GM23338 (cell line): Measurements from ENCODE around the gene PRIMPOL. TPM values are rescaled to one million over a fixed set of nuclear protein-coding genes. Genes with fewer than 3 reads are reported as not detected.

Source experiments
- ATAC-seq: fragments of 200-7000 bp; cut with Tn5 transposase; 3 replicates; pipeline ENCODE4 v1.9.1; 2020
- DNase-seq: peaks from one replicate; pipeline ENCODE4 v3.0.0-alpha.2; 2015; ENCODE audit warnings: low spot score
- H2AFZ ChIP-seq: fragments of 200-600 bp; sonication (generic); 2 replicates; pipeline ENCODE4 v1.8.0; 2016; ENCODE audit warnings: antibody characterized with exemption, mild to moderate bottlenecking, moderate library complexity
- H3F3A ChIP-seq: fragments of 200-600 bp; sonication (generic); replicated peaks from 2 replicates; pipeline ENCODE4 v1.8.0; 2017; ENCODE audit warnings: antibody characterized with exemption, mixed run types, low read depth
- H3K27ac ChIP-seq: fragments of 200-600 bp; sonication (generic); 2 replicates; pipeline ENCODE4 v1.6.1; 2016; ENCODE audit warnings: low read depth
- H3K27me3 ChIP-seq: fragments of 200-600 bp; sonication (generic); 2 replicates; pipeline ENCODE4 v1.8.0; 2016; ENCODE audit warnings: mild to moderate bottlenecking, mixed run types, moderate library complexity; ENCODE audit not compliant: insufficient read depth
- H3K36me3 ChIP-seq: fragments of 200-600 bp; sonication (generic); 2 replicates; pipeline ENCODE4 v1.8.0; 2016; ENCODE audit warnings: mild to moderate bottlenecking; ENCODE audit not compliant: insufficient read depth
- H3K4me1 ChIP-seq: fragments of 200-600 bp; sonication (generic); 2 replicates; pipeline ENCODE4 v1.8.0; 2016; ENCODE audit warnings: mild to moderate bottlenecking, moderate library complexity; ENCODE audit not compliant: insufficient read depth
- H3K4me2 ChIP-seq: fragments of 200-600 bp; sonication (generic); 2 replicates; pipeline ENCODE4 v1.7.1; 2017; ENCODE audit warnings: mixed run types
- H3K4me3 ChIP-seq: fragments of 200-600 bp; sonication (generic); 2 replicates; pipeline ENCODE4 v1.6.1; 2016; ENCODE audit warnings: mixed run types
- H3K79me2 ChIP-seq: fragments of 200-600 bp; sonication (generic); replicated peaks from 2 replicates; pipeline ENCODE4 v1.8.0; 2017; ENCODE audit warnings: mild to moderate bottlenecking; ENCODE audit not compliant: insufficient read depth
- H3K9me2 ChIP-seq: fragments of 200-600 bp; sonication (generic); 2 replicates; pipeline ENCODE4 v1.8.0; 2017; ENCODE audit not compliant: insufficient read depth
- H4K20me1 ChIP-seq: fragments of 200-600 bp; sonication (generic); replicated peaks from 2 replicates; pipeline ENCODE4 v1.8.0; 2017; ENCODE audit warnings: mild to moderate bottlenecking; ENCODE audit not compliant: insufficient read depth
- H3K27ac Mint-ChIP-seq: 2 replicates; pipeline ENCODE4 v1.8.0; 2020; ENCODE audit warnings: inconsistent platforms, mild to moderate bottlenecking, moderate library complexity, mixed read lengths
- H3K27me3 Mint-ChIP-seq: 3 replicates; pipeline ENCODE4 v1.8.0; 2022; ENCODE audit warnings: low read depth, mild to moderate bottlenecking, moderate library complexity, mixed read lengths, inconsistent platforms; ENCODE audit not compliant: insufficient read depth, poor library complexity
- H3K36me3 Mint-ChIP-seq: 3 replicates; pipeline ENCODE4 v1.8.0; 2021; ENCODE audit warnings: low read depth, mild to moderate bottlenecking, inconsistent platforms, moderate library complexity, mixed read lengths
- H3K4me1 Mint-ChIP-seq: 3 replicates; pipeline ENCODE4 v1.8.0; 2020; ENCODE audit warnings: mild to moderate bottlenecking, inconsistent platforms, mixed read lengths
- H3K4me3 Mint-ChIP-seq: 3 replicates; pipeline ENCODE4 v1.8.0; 2021; ENCODE audit warnings: moderate library complexity, mild to moderate bottlenecking, inconsistent platforms, mixed read lengths
- H3K9me3 Mint-ChIP-seq: 3 replicates; pipeline ENCODE4 v1.8.0; 2020; ENCODE audit warnings: moderate library complexity, mild to moderate bottlenecking, inconsistent platforms, mixed read lengths
- CREB1 ChIP-seq: fragments of 250-450 bp; sonication (Bioruptor Pico); IDR thresholded peaks from 2 replicates; pipeline ENCODE4 v1.5.0; 2020; ENCODE audit warnings: low read depth, mild to moderate bottlenecking, moderate library complexity
- CTCF ChIP-seq, 2 experiments: fragments of 200-600 bp in 1 of 2; sonication (generic) in 1 of 2; conservative IDR thresholded peaks; 2 replicates each; pipeline versions ENCODE4 v1.5.1 to v1.6.1; 2016 to 2017; ENCODE audit warnings: antibody characterized with exemption in 2 of 2, low read depth in 2 of 2, mild to moderate bottlenecking in 2 of 2, moderate library complexity in 1 of 2
- ETS1 ChIP-seq: IDR thresholded peaks from 2 replicates; pipeline ENCODE4 v1.6.1; 2016; ENCODE audit warnings: antibody characterized with exemption
- EZH2 ChIP-seq: fragments of 200-600 bp; sonication (generic); IDR thresholded peaks from one replicate; pipeline ENCODE4 v1.8.0; 2017; ENCODE audit warnings: antibody characterized with exemption, mild to moderate bottlenecking, low read depth; ENCODE audit not compliant: unreplicated experiment
- EZH2phosphoT487 ChIP-seq: fragments of 200-600 bp; sonication (generic); IDR thresholded peaks from one replicate; pipeline ENCODE4 v1.8.1; 2018; ENCODE audit warnings: antibody characterized with exemption; ENCODE audit not compliant: unreplicated experiment
- JUNB ChIP-seq: IDR thresholded peaks from one replicate; pipeline ENCODE4 v1.6.1; 2016; ENCODE audit warnings: antibody characterized with exemption; ENCODE audit not compliant: unreplicated experiment
- NANOG ChIP-seq: IDR thresholded peaks from 2 replicates; pipeline ENCODE4 v1.6.1; 2016; ENCODE audit warnings: antibody characterized with exemption, borderline replicate concordance
- POLR2AphosphoS5 ChIP-seq: IDR thresholded peaks from 2 replicates; pipeline ENCODE4 v1.6.1; 2016; ENCODE audit warnings: antibody characterized with exemption, low read depth
- REST ChIP-seq: IDR thresholded peaks from one replicate; pipeline ENCODE4 v1.6.1; 2018; ENCODE audit warnings: antibody characterized with exemption; ENCODE audit not compliant: unreplicated experiment
- STAT1 ChIP-seq: IDR thresholded peaks from one replicate; pipeline ENCODE4 v1.6.1; 2016; ENCODE audit warnings: antibody characterized with exemption; ENCODE audit not compliant: unreplicated experiment
- ZNF114 ChIP-seq: fragments of 250-450 bp; sonication (Bioruptor Pico); IDR thresholded peaks from 2 replicates; pipeline ENCODE4 v1.5.0; 2020; ENCODE audit warnings: mild to moderate bottlenecking, moderate library complexity
- ZNF331 ChIP-seq: fragments of 250-450 bp; sonication (Bioruptor Pico); IDR thresholded peaks from 2 replicates; pipeline ENCODE4 v1.5.0; 2020; ENCODE audit warnings: low read depth, mild to moderate bottlenecking, moderate library complexity
- ZNF462 ChIP-seq: fragments of 250-450 bp; sonication (Bioruptor Pico); IDR thresholded peaks from 2 replicates; pipeline ENCODE4 v1.5.0; 2020; ENCODE audit warnings: mild to moderate bottlenecking, moderate library complexity
- polyA plus RNA-seq: library from polyadenylated mRNA; unstranded; fragments of >200 nt; fragmentation: Nextera tagmentation; extraction: Ambion mirVana; gene quantifications from 2 replicates; pipeline ENCODE4 v1.2.1, GENCODE V29; 2016
- total RNA-seq: library from RNA; depleted of rRNA; stranded (reverse); fragments of >200 nt; shearing (Covaris generic); gene quantifications from 2 replicates; pipeline ENCODE4 v1.2.3, GENCODE V29; 2014

Gene PRIMPOL
- total and polyA plus RNA-seq, 2 experiments from 2014 or later = 3.5 to 9.6 TPM

- TF ChIP-seq ZNF331 (CRISPR knock-in tag) = no peak
- TF ChIP-seq ZNF114 = no peak
Observed at GRCh38 chr4:184722798-184723197, 73.3 kb downstream of the PRIMPOL start (continued).

- no peaks in the 10 kb centered on the region for H3K9me2 ChIP-seq
- H3K79me2 ChIP-seq = peaks cover 100% of the 10 kb centered on the region
- Mint-ChIP-seq H3K27ac (0 out of 2 replicates have a peak overlapping the region, but pooled peaks have one; percentile 6), H3K9me3 (no peaks in the 10 kb centered on the region), H3K4me1 (peaks cover 22% of the 10 kb centered on the region), H3K27me3 (peaks cover 5% of the 10 kb centered on the region), H3K4me3 (no peak overlapping the region), H3K36me3 (peaks cover 86% of the 10 kb centered on the region)
- H4K20me1 ChIP-seq = peaks cover 57% of the 10 kb centered on the region
- peaks cover 11% of the 10 kb centered on the region for H3K4me1 ChIP-seq
- H3K36me3 ChIP-seq = peaks cover 55% of the 10 kb centered on the region
- H2AFZ ChIP-seq = no peak overlapping the region
- no peak overlapping the region for H3K4me2 ChIP-seq
- H3F3A ChIP-seq = peaks cover 2% of the 10 kb centered on the region; the same call in 1 of the 2 replicates
- no peaks in the 10 kb centered on the region for H3K27me3 ChIP-seq
- TF ChIP-seq ZNF331 (CRISPR knock-in tag) = no peak
- TF ChIP-seq POLR2AphosphoS5 = no peak
- TF ChIP-seq ZNF462 (CRISPR knock-in tag) = no peak
- TF ChIP-seq CTCF (conservative IDR thresholded peaks at IDR 0.05; ENCODE audit: low read depth in 2 of 2) = no peak
- no peak for TF ChIP-seq NANOG
- no peak for TF ChIP-seq ZNF114
- no peak for TF ChIP-seq ETS1
- TF ChIP-seq JUNB = no peak
- TF ChIP-seq EZH2 = no peak
- TF ChIP-seq EZH2phosphoT487 = no peak
- no peak for TF ChIP-seq CREB1 (CRISPR knock-in tag)
- TF ChIP-seq REST = no peak
- TF ChIP-seq STAT1 = no peak
- H3K27ac ChIP-seq = no peak overlapping the region
- H3K4me3 ChIP-seq = no peak overlapping the region
- DNase-seq (no peak), ATAC-seq (no peak)
Observed at GRCh38 chr4:184727430-184727829, 77.9 kb downstream of the PRIMPOL start.
